Hair follicular keratinocyte (primary cell): Measurements from ENCODE around the gene CES5A. TPM values are rescaled to one million over a fixed set of nuclear protein-coding genes. Genes with fewer than 3 reads are reported as not detected.

Source experiments
- total RNA-seq: library from RNA; depleted of rRNA; stranded (reverse); fragments of >200 nt; gene quantifications from 2 replicates; pipeline ENCODE4 v1.2.3, GENCODE V29; 2015

The CES5A gene, protein sequence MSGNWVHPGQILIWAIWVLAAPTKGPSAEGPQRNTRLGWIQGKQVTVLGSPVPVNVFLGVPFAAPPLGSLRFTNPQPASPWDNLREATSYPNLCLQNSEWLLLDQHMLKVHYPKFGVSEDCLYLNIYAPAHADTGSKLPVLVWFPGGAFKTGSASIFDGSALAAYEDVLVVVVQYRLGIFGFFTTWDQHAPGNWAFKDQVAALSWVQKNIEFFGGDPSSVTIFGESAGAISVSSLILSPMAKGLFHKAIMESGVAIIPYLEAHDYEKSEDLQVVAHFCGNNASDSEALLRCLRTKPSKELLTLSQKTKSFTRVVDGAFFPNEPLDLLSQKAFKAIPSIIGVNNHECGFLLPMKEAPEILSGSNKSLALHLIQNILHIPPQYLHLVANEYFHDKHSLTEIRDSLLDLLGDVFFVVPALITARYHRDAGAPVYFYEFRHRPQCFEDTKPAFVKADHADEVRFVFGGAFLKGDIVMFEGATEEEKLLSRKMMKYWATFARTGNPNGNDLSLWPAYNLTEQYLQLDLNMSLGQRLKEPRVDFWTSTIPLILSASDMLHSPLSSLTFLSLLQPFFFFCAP
- total RNA-seq, result not detected in 2 replicates

DNA sequence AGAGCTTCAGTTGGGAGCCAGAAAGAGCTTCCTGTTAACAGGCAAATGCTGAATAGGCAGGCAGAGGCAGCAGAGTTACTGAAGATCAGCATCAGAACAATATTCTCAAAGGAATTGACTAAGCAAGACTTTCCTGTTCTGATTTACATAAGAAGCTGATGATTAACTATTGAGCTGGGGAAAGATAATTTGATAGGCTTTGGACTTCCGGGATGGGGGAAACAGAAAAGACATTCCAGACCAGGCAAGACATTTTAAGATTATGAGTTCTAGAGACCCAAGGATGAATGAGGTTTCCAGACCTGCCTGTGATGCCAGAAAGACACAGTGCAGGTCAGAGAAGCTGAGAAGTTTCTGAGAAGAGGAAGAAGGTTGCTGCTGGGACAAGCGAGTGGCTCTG is at the start of gene CES5A:
Gene CES5A (minus strand): TSS at position 101 of the 400 bp plus-strand sequence. CDS start 152 bp downstream, outside the sequence.

DNA sequence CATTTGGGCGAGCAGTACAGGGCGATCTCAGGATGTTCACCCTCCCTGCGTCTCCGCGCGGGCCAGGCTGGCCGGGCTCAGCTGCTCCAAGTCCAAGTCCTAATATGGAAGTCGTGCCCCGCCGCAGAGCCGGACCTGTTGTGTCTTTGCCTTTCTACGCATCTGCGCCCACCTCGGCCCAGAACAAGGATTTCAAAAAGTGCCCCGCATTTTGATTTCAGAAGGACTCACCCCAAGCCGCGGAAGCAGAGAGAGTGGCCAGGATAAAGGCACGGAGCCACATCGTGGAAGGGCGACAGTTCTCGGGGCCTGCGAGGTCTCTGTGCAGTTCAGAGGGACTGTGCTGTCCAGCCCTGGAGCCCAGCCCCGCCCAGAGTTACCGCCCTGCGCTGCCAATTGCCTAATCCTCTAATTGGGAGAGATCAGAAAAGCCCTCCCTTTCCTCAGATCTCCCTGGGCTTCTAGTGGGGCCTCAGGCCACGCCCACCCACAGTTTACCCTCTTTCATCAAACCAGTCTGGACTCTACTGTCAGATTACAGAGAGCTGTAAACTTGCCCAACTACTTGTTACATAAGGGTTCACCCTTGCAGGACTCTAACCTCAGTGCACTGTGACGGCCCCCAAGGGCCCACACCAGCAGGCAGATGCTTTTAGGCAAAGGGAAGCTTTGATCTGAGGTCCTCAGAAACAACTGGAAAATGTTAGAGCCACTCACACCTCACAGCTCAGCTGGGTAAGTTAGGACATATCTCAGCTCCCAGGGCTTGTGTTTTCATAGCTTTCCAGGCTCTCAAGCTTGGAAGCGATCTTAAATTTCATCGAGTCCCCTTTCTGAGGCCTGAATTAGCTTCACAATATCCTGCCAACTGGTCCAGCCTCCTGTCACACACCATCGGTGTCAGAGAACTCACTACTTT is 42.1 kb downstream of the CES5A start, which contains the start of gene CES1:
Gene CES1 (minus strand): TSS at position 324 of the 919 bp plus-strand sequence. CDS start 41 bp downstream, at position 283.

Other genes with a start within 250 kb of the CES5A start
- gene SLC6A2, start 219.4 kb downstream of the CES5A start, total RNA-seq, result 0.04 and 0.08 TPM in 2 replicates
- gene CES1, start 42.3 kb downstream of the CES5A start, total RNA-seq, result not detected in 2 replicates